KBM-7 (cell line): Measurements from ENCODE around the gene CITED1.

ENCODE experiments used
- DNase-seq: peaks from one replicate; pipeline ENCODE4 v3.0.0-alpha.2; 2015
- in situ Hi-C: fragments of 300-500 bp; cut with MboI; formaldehyde crosslinking; loops from 2 replicates; pipeline ENCODE4 v1.14.3; 2020; ENCODE audit warnings: low sequenced_read_pairs, low pct_unique_long_range_greater_than_20kb, mixed read lengths

Gene CITED1

DNA sequence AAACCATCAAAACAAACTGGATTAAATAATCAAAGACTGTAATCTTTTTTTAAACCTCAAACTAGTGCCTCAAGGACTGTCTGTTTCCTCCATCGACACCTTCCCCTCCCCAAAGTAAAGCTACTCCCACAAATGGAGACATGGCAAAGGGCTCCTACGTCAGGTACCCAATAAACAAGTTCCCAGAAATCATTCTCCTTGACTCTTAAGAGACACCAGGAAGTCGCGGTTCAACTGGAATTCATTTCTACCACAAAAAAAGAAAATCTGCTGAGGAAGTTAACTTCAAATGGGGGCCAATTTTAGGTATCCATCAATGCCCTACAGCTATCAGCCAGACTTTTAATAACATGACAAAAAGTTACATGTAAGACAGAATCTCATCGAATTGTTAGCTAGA lies 31.2 kb downstream of the CITED1 start:
- peak; percentile 69 for DNase-seq
- in situ Hi-C loops = no loop called here

- DNase-seq = no peak
- in situ Hi-C loops = no loop called here
These were observed 32.0 kb downstream of the CITED1 start for GRCh38 chrX:72273718-72274117.

DNA sequence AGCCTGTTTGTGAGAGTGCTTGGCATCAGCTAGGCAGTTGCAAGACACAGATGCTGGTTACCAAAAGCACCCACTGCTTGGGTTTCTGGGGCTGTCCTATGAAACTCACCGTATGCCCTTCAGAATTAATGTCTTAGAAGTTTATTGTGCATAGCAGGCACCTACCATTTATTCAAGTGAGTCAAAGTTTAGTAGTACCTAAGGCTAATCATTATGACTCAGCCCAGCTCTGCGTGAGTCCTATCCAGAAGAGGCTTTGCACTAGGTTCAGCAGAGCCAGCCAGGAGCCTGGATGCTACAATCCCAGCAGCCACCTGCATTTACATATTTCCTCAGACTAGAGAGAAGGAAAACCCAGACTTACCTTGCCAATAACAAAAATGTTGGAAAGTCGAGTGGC lies 32.8 kb downstream of the CITED1 start:
- DNase-seq = no peak
- in situ Hi-C loops = no loop called here

GRCh38 chrX:72271812-72272211 lies 33.9 kb downstream of the CITED1 start:
- in situ Hi-C loops = no loop called here
- no peak for DNase-seq

DNA sequence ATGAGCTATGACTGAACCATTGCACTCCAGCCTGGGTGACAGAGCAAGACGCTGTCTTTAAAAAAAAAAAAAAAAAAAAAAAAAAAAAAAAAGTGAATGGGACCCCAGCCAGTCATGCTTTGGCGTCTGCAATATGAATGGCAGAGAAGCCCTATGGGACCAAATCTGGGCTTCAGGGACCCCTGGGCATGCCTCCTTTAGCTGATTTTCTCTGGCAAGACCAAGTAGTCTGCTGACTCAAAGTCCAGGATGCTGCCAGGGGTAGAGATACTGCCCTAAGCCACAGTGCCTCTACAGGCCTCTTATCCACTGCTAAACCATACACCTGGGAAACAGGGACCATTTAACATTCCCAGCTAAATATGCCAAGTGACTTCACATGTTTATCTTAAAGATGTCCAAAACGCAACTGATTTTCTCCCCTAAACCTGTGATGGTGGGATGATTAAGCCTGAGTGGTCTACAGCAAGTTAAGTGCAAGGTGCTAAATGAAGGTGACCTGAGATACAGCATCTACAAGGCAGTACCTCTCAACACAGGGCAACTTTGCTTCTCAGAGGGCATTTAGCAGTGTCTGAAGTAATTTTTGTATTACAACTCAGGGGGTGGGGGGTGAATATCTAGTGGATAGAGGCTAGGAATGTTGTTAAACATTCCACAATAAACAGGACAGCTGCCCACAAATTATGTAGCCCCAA lies 34.5 kb downstream of the CITED1 start:
- DNase-seq = no peak
- in situ Hi-C loops = no loop called here

DNA sequence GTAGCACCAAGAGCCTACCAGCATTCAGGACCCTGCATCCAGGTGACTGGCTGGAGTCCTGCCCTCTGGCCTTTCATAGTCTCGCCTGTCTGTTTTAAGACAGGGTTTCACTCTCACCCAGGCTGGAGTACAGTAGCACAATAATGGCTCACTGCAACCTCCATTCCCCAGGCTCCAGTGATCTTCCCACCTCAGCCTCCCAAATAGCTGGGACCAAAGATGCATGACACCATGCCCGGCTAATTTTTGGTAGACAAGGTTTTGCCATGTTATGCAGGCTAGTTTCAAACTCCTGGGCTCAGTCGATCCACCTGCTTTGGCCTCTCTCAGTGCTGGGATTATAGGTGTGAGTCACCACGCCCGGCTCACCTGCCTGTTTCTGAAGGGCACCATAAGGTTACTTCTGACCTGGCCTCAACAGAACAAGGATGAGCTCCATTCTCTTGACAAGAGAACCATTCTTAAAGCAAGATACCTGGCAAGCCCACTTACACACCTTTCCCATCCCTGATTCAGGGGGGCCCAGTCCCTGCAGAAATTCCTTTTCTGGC lies 35.3 kb downstream of the CITED1 start:
- no peak for DNase-seq
- in situ Hi-C loops = no loop called here

DNA sequence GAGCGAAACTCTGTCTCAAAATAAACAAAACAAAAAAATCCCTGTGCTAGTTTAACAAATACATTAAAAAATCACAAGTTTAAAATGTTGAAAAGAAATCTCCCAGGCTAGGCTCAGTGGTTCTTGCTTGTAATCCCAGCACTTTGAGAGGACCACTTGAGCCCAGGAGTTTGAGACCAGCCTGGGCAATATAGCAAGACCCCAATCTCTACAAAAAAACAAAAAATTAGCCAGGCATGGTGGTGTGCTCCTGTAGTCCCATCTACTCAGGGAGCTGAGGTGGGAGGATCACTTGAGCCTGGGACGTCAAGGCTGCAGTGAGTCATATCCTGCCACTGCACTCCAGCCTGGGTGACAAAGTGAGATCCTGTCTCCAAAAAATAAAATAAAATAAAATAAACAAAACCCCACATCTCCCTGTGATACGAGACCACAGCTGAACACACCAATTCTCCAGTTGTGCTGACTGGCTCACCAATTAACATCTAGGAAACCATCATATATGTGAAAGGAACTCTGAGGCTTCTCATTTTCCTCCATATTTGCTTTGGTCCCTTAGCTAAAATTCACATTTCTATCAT lies 36.0 kb downstream of the CITED1 start:
- DNase-seq = no peak

GRCh38 chrX:72268597-72269365 lies 36.9 kb downstream of the CITED1 start:
- no peak for DNase-seq
- in situ Hi-C loops = no loop called here

More for the DNA sequence above, 36.0 kb downstream of the CITED1 start:
- in situ Hi-C loops = no loop called here

DNA sequence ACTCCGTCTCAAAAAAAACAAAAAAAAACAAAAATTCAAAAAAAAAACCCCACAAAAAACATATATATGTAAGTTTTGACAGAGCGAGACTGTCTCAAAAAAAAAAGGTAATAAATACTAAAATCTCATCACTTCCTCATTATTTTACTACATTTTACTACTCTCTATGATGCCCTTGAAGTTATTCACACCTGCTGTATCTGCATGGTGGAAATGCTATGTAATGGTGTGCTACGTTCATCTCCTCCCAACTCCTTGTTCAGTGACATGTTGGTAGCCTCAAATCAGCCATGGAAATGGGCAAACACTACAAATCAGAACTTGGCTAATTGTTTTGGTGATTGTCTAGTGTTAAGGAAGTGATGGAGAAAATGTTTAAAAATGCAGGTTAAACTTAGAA lies 40.5 kb downstream of the CITED1 start:
- in situ Hi-C loops = no loop called here
- no peak for DNase-seq

GRCh38 chrX:72262077-72262476 lies 43.6 kb downstream of the CITED1 start:
- in situ Hi-C loops = no loop called here
- no peak for DNase-seq

DNA sequence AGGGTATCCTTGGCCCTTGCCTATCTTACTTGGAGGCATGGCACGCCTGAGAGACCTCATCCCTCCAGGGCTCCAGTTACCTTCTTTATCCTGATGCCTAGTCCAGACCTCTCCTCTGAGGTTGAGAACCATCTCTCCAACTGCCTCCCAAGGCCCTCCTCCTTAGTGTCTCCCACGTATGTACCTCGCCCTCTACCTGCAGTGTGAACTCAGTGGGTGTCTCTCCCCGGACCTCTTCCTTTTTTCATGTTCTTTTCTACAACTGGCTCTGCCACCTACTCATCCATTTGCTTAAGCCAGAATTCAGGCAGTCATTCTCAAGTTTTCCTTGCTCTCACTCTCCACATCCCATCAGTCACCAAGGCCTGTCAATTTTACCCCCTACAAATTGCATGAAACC lies 45.3 kb downstream of the CITED1 start:
- in situ Hi-C loops = no loop called here
- DNase-seq = no peak

GRCh38 chrX:72258174-72258573 lies 47.5 kb downstream of the CITED1 start:
- DNase-seq = no peak
- in situ Hi-C loops = no loop called here

DNA sequence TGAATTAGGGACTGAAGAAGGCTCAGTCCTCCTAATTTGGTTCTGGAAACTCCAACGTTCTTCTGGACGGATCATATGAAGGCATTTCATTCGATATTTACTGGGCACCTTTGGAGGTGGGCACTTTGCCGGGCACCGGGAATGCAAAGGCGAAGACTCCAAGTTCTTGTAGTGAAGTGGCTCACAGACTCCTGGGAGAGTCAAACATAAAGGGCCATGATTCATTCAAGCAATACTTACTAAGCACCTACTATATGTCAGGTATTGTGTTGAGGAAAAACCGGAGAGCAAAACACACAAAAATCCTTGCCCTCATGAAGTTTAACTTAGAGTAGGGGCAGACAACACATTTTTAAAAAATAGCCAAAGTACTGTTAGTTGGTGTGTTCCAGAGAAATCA lies 49.9 kb downstream of the CITED1 start:
- in situ Hi-C loops = no loop called here

DNA sequence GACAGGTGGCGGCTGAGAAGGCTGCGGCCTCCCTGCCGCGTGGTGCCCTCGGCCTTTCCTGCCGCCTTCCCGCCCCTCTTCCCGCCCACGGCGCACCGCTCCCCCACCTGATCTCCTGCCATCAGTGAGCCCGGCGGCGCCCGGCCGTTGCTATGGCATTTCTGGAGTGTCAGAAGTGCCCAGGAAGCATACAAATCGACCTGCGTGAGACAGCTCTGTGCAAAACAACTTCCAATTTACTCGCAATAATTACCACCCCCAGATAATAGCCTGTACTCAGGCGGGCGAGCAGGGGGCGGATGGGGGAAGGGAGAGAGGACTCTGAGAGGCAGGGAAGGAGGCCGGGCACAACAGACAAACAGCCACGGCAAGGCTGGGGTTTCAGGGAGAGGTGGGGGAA lies 50.3 kb downstream of the CITED1 start:
- in situ Hi-C loops = no loop called here
- DNase-seq = no peak

More for the DNA sequence above, 49.9 kb downstream of the CITED1 start:
- no peak for DNase-seq

DNA sequence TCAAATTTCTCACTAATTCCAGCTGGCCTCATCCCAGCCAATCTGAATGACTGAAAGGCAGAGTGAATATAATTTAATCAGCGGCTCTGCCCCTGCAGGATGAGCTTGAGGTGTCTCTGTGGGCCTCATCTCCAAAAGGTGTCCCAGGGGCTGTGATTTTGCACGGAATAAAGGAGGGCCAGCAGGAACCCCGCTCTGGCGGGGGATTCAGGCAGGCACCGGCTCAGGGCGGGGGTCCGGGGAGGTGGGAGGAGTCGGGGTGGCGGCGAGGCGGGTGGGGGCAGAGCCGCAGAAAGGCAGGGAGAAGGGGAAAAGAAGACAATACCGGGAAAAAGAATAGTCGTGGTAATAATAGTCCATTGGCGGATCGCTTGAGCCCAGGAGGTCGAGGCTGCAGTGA lies 50.9 kb downstream of the CITED1 start:
- no peak for DNase-seq
- in situ Hi-C loops = no loop called here

DNA sequence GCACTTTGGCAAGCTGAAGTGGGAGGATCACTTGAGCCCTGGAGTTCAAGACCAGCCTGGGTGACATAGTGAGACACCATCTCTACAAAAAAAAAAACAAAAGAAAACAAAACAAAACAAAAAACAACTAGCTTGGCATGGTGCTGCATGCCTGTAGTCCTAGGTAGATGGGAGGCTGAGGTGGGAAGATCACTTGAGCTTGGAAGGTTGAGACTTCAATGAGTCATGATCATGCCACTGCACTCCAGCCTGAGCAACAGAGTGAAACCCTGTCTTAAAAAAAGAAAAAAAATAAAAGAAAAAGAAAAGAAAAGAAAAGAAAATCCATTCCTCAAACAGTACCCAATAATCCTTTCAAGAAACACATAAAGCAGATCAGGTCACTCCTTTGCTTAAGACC lies 52.0 kb downstream of the CITED1 start:
- no peak for DNase-seq
- in situ Hi-C loops = no loop called here
